GM19397 (cell line): ENCODE results near the gene SUCO.
"Not testable (repeated sequence)": the region's sequence is repeated elsewhere in the genome, so short reads cannot be mapped to it uniquely, and the experiment has no call there.

Experiments used
- ATAC-seq: cut with Tn5 transposase; IDR thresholded peaks from one replicate; pipeline ENCODE4 v1.9.1; 2021; ENCODE audit warnings: mild to moderate bottlenecking, moderate library complexity; ENCODE audit not compliant: unreplicated experiment

SUCO gene

DNA sequence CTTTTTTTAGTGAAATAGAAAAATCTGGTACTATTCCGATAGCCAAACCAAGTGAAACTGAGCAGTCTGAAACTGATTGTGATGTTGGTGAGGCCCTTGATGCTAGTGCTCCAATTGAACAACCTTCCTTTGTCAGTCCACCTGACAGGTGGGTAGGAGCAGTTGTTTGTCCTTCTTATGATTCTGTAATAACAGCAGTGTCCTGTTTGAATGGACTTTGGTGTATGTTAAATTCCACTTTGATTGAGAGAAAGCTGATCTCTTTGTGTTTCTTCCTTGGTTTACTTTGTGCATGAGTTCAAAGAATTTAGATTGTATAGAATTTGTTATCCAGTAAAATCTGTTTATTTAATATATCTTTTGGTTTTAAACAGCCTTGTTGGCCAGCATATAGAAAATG, 24.3 kb downstream of the SUCO start:
- ATAC-seq, result no peak

DNA sequence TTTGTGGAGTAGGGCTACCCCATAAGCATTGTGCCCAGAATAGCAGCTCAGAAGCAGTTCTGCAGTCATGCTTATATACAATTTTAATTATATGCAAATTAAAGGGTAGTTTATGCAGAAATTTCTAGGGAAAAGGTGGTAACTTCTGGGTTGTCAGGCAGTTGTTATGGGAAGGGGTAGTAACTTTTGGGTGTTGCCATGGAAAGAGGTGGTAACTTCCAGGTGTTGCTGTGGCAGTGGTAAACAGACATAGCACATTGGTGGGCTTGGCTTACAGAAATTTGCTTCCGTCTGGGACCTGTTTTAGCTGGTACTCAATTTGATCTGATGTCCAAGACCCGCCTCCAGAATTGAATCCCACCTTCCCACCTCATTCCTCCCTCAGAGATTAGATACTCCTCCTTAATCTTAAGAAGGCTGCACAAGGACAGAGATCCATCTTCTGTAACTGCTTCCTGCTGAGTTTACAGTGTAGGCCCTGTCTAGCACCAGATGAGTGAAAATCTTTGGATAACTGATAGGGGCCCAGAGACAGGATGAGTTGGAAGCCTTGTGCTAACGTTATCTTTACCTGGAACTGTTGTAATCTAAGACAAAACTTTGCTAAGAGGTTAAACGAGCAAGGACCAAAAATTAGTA, 26.7 kb downstream of the SUCO start:
- no peak for ATAC-seq

DNA sequence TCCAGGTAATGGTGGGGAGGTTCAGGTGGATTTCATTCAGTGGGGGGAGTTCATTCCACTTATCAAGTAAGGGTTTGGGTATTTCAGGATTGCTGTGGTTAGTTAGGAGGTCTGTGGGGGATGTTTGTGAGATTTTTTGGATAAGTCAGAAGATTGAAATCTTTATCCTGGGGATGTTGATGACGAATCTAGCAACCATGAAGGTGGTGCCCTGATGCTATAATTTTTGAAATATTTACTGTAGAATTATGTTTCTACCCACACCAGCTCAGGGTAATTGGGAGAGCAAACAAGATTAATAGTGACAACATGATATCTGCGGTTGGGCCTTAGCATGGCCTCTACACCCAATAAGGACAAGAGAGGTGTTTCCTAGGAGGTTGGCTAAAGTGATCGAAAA, 28.3 kb downstream of the SUCO start:
- ATAC-seq, result no peak

DNA sequence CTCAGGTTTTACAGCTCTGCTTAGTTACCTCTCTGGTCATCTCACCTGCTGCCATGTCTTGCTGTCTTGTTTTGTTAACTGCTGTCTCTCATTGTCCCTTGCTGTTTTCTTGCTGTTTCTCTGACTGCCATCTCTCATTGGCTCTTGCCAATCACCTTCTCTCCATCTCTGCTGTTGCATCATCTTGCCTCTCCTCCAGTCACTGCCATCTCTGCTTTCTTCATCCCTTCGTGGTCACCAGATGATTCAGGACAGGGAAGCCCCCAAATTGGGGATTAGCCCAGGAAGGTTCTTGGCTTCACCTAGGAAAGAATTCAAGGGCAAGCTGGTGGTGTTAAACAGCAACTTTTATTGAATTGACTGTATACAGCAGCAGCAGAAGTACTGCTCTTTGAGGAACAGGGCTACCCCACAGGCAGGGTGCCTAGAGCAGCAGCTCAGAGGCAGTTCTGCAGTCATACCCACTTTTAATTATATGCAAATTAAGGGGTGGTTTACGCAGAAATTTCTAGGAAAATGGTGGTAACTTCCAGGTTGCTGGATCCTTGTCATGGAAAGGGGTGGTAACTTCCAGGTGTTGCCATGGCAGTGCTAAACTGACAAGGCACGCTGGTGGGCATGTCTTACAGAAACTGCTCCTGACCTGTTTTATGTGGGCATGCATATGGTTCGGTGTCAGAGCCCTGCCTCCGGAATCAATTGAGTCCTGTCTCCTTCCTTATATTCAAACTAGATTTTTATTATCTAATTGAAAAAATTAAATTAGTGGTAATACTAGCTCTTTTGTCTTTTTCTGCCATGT, 33.4 kb downstream of the SUCO start:
- ATAC-seq, result no peak

DNA sequence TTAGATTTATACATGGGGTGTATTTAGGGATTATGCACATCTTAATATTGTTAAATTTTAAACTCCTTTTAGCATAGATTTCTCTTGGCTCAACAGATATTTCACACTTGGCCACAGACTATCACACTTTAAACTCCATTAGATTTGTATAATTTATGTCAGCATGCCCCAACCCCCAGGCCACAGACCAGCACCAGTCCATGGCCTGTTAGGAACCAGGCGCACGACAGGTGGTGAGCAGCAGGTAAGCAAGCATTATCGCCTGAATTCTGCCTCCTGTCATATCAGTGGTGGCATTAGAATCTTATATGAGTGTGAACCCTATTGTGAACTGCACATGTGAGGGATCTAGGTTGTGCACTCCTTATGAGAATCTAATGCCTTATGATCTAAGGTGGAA, 34.8 kb downstream of the SUCO start:
- ATAC-seq, result no peak

DNA sequence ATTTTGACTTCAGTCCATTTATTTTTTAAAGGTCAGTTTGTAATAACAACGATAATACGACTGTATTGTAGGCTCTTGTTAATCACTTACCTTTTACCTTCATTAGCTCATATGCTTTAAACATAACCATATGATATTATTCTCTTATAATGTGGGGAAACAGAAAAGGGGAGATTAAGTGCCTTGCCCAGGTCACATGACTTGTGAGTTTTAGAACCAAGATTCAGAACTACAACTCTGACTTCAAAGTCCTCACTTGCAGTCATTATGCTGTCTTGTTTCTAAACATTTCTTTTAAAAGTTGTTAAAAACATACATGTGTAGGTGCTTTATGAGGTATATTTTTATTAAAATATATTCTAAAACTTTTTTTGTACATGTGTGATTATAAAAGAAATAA, 41.1 kb downstream of the SUCO start:
- ATAC-seq, result no peak

DNA sequence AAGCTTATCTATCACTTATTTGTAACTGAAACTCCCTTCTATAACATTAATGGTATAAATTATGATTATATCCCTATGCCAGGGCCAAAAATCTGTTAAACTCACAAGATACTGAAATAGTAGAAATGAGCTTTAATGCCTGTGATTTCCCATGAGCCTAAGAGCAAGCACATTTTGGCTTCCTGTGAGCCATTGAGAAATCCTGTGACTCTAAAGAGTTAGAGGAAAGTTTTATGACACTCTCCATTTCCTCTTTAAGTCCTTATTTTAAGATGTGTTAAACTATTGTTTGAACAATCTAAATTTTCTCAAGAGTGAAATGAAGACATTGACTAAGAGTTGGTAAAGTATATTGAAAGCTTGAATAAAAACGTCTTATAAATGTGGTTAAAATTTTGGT, 45.6 kb downstream of the SUCO start:
- ATAC-seq, result no peak

DNA sequence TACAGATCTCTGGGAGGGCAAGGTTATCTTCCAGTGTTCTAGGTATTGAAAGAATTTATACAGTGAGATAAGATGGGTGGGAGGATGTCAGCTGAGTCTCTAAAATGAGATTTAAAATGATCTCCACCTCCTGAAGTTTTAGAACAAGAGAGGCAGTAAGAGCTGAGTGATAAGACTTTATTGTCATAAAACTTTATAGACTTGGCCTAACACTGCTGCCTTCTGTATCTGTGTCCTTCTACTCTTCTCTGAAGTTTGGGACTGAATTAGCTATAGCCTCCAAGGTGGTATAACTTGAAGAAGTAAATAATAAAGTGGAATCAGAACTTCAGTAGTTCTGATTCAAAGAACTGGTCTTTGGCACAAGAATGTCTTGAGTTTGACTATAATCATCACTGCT, 48.3 kb downstream of the SUCO start:
- ATAC-seq, result no peak

DNA sequence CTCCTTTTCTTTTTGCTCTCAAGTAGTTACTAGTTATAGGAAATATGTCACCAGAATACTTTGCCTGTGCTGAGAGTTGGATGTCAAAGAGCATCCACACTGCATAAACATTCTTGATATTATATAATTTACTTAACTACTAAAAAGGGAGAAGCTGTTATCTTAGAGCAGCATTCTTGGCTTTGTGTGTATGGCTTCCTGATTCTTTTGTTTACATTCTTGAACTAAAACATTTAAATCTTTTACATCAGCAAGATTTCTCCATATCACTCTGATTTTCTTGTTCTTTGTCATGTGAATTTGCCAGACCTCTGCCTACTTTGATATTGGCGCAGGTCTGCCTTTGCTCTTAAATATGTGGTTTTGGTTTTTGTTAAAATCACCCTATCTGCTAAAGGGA, 48.8 kb downstream of the SUCO start:
- no peak for ATAC-seq

DNA sequence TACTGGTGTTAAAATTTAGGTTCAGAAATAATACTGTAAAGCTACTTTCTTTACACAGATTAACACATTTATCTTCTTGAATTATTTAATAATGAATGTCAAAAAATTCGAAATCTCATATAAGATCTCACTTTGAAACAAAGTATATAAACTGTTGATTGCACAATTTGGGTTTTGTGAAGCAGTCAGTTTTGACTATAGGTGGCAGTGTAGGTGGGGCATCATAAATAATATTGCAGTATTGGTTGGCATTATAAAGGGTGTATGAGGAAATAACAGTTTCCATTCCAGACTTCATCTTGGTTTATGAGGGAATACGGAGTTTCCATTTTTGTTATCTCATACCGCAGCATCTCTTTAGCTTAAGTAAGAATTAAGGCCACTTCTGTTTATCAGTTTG, 49.9 kb downstream of the SUCO start:
- ATAC-seq, result no peak

DNA sequence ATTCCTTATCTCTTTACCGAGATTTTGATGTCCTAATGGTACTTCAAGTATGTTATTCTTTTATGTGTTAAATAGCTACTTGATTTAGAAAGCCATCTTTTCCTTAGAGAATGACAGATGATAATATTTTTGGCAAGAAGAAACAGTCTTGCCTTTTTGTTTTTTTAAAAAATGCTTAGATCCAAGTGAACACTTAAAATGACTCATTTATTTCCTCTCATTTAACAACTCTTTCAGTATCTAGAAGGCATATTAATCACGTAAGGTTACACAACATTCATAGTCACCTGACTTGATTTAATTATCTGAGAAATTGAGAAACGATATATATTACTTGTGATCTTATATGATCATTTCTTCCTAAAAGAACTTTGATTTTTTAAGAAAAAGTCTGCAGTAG, 52.4 kb downstream of the SUCO start:
- ATAC-seq, result no peak

DNA sequence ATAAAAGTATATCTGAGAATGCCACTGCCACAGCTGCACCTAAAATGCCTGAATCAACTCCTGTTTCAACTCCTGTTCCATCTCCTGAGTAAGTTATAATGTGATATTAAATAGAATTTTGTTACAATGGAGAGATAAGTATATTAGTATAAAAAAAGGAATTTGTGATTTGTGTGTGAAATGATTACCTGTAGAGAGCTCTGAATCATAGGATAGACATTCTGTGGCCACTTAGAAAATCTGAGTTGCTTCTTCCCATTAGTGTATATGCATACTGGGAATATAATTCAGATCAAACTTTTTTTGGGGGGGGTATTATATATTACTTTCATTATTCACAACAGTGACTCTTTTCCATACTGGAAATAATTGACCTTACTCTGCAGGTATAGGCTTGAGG, 52.9 kb downstream of the SUCO start:
- ATAC-seq, result no peak

DNA sequence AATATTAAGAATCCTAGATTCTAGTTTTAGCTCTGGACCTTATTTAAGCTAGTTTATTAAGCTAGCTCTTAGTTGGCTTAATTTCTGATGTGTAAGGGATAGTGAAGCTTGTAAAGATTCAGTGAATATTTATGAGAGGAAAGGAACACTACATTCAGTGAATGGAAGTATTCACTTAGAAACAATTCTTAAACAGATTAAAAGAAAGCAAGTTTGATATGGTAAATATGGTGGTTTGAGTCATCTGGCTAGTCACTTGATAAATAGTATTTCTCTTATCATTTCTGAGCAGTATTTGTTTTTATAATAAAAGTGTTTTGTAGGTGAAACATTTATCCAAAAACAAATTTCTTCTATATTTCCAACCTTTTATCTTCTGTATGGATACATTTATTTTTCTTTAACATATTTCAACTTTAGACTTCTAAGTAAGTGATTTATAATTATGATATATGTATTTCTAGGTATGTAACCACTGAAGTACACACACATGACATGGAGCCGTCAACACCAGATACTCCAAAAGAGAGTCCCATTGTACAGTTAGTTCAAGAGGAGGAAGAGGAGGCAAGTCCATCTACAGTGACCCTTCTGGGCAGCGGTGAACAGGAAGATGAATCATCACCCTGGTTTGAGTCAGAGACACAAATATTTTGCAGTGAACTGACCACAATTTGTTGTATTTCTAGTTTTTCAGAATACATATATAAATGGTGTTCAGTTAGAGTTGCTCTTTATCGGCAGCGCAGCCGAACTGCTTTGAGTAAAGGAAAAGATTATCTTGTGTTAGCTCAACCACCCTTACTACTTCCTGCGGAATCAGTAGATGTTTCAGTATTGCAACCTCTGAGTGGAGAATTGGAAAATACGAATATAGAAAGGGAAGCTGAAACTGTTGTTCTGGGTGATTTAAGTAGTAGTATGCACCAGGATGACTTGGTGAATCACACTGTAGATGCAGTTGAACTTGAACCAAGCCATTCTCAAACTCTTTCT, 55.6 kb downstream of the SUCO start:
- ATAC-seq, result no peak

DNA sequence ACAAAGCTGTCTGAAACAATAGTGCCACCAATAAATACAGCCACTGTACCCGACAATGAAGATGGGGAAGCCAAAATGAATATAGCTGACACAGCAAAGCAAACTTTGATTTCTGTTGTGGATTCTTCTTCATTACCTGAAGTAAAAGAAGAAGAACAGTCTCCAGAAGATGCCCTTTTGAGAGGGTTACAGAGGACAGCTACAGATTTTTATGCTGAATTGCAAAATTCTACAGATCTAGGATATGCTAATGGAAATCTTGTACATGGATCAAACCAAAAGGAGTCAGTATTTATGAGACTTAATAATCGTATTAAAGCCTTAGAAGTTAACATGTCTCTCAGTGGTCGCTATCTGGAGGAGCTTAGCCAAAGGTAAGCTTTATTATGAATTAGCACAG, 56.6 kb downstream of the SUCO start:
- no peak for ATAC-seq

DNA sequence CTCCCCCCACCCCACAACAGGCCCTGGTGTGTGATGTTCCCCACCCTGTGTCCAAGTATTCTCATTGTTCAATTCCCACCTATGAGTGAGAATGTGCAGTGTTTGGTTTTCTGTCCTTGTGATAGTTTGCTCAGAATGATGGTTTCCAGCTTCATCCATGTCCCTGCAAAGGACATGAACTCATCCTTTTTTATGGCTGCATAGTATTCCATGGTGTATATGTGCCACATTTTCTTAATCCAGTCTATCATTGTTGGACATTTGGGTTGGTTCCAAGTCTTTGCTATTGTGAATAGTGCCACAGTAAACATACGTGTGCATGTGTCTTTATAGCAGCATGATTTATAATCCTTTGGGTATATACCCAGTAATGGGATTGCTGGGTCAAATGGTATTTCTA, 58.5 kb downstream of the SUCO start:
- ATAC-seq, result not testable (repeated sequence)

DNA sequence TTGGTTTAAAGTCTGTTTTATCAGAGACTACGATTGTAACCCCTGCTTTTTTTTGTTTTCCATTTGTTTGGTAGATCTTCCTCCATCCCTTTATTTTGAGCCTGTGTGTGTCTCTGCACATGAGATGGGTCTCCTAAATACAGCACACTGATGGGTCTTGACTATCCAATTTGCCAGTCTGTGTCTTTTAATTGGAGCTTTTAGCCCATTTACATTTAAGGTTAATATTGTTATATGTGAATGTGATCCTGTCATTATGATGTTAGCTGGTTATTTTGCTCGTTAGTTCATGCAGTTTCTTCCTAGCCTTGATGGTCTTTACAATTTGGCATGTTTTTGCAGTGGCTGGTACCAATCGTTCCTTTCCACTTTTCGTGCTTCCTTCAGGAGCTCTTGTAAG, 62.1 kb downstream of the SUCO start:
- not testable (repeated sequence) for ATAC-seq

DNA sequence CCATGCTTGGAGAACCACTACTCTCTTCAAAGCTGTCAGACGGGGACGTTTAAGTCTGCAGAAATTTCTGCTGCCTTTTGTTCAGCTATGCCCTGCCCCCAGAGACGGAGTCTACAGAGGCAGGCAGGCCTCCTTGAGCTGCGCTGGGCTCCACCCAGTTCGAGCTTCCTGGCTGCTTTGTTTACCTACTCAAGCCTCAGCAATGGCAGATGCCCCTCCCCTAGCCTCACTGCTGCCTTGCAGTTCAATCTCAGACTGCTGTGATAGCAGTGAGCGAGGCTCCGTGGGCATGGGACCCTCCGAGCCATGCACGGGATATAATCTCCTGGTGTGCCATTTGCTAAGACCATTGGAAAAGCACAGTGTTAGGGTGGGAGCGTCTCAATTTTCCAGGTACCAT, 63.8 kb downstream of the SUCO start:
- ATAC-seq, result not testable (repeated sequence)

DNA sequence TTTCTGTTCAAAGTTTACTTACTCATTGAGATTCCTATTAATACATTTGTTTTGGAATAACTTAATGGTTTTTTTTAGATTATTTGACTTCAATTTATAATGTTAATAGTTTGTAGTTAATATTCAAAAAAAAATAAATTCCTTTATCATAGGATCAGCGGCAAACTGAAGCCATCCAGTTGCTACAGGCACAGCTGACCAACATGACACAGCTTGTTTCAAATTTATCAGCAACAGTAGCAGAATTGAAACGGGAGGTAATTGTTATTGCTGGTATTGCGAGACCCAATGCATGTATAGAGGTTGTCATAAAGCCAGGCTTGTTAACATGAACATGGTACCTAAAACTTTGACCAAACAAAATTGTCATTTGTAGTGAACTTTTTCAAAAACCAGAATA, 67.0 kb downstream of the SUCO start:
- ATAC-seq, result no peak

DNA sequence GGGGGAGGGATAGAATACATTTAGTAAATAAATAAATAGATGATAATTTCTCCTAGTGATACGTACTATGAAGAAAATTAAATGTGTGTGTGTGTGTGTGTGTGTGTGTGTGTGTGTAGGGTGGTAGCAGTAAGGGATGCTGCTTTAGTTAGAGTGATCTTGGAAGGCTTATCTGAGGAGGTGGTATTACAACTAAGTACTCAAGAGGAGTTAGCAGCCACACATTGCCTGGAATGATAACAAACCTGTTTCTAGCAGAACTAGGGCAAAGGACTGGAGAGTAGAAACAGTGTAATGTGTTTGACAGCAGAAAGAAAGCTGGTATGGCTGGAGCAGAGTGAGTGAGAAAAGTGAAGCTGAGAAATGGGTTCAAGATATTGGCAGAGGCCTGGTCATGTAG, 67.7 kb downstream of the SUCO start:
- no peak for ATAC-seq

DNA sequence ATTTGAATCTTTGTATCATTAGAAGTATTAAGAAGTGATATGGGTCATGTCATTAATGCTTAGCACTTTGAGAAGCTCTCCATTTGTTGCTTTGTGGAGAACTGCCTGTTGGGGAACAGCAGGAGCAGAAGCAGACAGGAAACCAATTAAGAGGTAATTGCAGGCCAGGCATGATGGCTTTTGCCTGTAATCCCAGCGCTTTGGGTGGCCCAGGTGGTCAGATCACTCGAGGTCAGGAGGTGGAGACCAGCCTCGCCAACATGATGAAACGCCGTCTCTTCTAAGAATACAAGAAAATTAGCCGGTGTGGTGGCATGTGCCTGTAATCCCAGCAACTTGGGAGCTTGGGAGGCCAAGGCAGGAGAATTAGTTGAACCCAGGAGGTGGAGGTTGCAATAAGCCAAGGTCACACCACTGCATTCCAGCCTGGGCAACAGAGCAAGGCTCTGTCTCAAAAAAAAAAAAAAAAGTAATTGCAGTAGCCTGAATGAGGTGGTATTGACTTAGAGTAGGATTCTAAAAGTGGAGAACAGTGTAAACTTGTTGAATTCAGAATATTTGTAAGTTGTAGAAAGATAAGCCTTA, 68.2 kb downstream of the SUCO start:
- no peak for ATAC-seq

DNA sequence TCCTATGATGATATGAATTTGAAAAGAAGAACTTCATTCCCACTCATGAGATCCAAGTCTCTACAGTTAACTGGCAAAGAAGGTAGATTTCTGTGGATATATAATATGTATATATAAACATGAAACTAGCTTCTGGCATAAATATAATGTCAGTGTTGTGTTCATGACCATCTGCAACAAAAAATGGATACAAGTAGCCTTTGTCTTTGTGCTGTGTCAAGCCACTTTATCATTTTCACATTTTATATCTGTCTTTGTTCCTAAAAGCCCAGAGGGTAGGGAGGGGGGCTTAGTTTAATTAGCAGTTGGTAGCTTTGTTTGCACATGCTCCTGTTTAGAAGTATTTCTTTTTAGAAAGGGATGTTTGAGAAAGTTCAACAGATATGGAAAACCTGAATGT, 69.8 kb downstream of the SUCO start:
- ATAC-seq, result no peak
